K562 (cell line): ENCODE results near the gene BPHL. TPM values are rescaled to one million over a fixed set of nuclear protein-coding genes. Genes with fewer than 3 reads are reported as not detected.
A peak's percentile ranks its signal among the peaks of the same experiment; 100 is the strongest.

Experiments
- E2F6 ChIP-seq, 2 experiments: IDR thresholded peaks; 2 replicates each; pipeline ENCODE4 v1.6.1; 2011; ENCODE audit warnings: borderline replicate concordance in 1 of 2, control low read depth in 1 of 2, low read depth in 1 of 2, low read length in 1 of 2, mild to moderate bottlenecking in 1 of 2, mixed read lengths in 1 of 2, moderate library complexity in 1 of 2; ENCODE audit not compliant: insufficient read depth in 1 of 2, insufficient read length in 1 of 2, poor library complexity in 1 of 2, severe bottlenecking in 1 of 2; ENCODE audit errors: extremely low read depth in 1 of 2
- EP300 ChIP-seq: IDR thresholded peaks from 2 replicates; pipeline ENCODE4 v1.6.1; 2012; ENCODE audit warnings: low read length, improper control_type of control experiment
- HMGXB4 ChIP-seq: sonication (generic); formaldehyde crosslinking; IDR thresholded peaks from 2 replicates; pipeline ENCODE4 v1.8.1; 2023; ENCODE audit warnings: mild to moderate bottlenecking, missing genetic modification reagents
- HNRNPH1 ChIP-seq: fragments of 200-400 bp; formaldehyde crosslinking; optimal IDR thresholded peaks from 2 replicates; pipeline ENCODE3; 2017; ENCODE audit warnings: low read depth, mild to moderate bottlenecking, low read length, moderate library complexity
- MECOM ChIP-seq: fragments of 250-450 bp; sonication (Bioruptor Pico); IDR thresholded peaks from 2 replicates; pipeline ENCODE4 v1.8.0; 2022; ENCODE audit warnings: inconsistent platforms
- MTA1 ChIP-seq: fragments of 450-650 bp; IDR thresholded peaks from 2 replicates; pipeline ENCODE4 v1.6.1; 2017; ENCODE audit warnings: borderline replicate concordance
- NFE2L1 ChIP-seq: fragments of 450-650 bp; IDR thresholded peaks from 2 replicates; pipeline ENCODE4 v1.6.1; 2016; ENCODE audit warnings: missing genetic modification characterization, low read depth, mild to moderate bottlenecking, missing compliant biosample characterization, moderate library complexity, borderline replicate concordance
- ZKSCAN1 ChIP-seq: fragments of 150-350 bp; IDR thresholded peaks from 2 replicates; pipeline ENCODE4 v1.6.1; 2016; ENCODE audit warnings: low read depth, low read length
- ZNF197 ChIP-seq: fragments of 200-800 bp; sonication (Bioruptor generic); IDR thresholded peaks from 2 replicates; pipeline ENCODE4 v1.6.1; 2016; ENCODE audit warnings: low read depth, missing genetic modification characterization, missing compliant biosample characterization
- polyA plus RNA-seq, 8 experiments: library from polyadenylated mRNA; depleted of rRNA in 4 of 8; stranded (reverse) in 5 of 8; unstranded in 3 of 8; fragments of >200 nt; fragmentation: Nextera tagmentation in 2 of 8; fragmentation: Illumina TruSeq in 1 of 8; extraction: Ambion mirVana in 2 of 8; extraction: Trizol in 1 of 8; gene quantifications; 2 replicates each; pipeline versions ENCODE4 v1.2.1 to v1.2.3, GENCODE V29; 2011 to 2014; ENCODE audit warnings: inconsistent platforms in 1 of 8, missing spikeins in 1 of 8
- total RNA-seq, 7 experiments: library from RNA; depleted of rRNA in 6 of 7; stranded (reverse); fragments of >200 nt in 6 of 7; fragmentation: Illumina TruSeq in 2 of 7; extraction: Trizol in 2 of 7; gene quantifications; 2 replicates each; pipeline versions ENCODE4 v1.2.1 to v1.2.3, GENCODE V29; 2011 to 2021; ENCODE audit warnings: low replicate concordance in 1 of 7
- TF ChIP-seq, protein P1 (sequence below): sonication (generic); formaldehyde crosslinking; IDR thresholded peaks from 2 replicates; pipeline ENCODE4 v1.8.0; 2022; ENCODE audit warnings: mild to moderate bottlenecking, missing genetic modification reagents
- TF ChIP-seq, protein P2 (sequence below): fragments of 450-650 bp; IDR thresholded peaks from 2 replicates; pipeline ENCODE4 v1.6.1; 2018; ENCODE audit not compliant: partially characterized antibody
- TF ChIP-seq, protein P3 (sequence below): fragments of 250-450 bp; sonication (Bioruptor Pico); IDR thresholded peaks from 2 replicates; pipeline ENCODE4 v1.8.0; 2022; ENCODE audit warnings: inconsistent platforms, mild to moderate bottlenecking, moderate library complexity, borderline replicate concordance

The BPHL gene
- total and polyA plus RNA-seq, 9 of the 15 experiments (the other 6 are each of a cell fraction or from before 2014, with no cell fraction given), result 3.5 to 17.4 (median 8.2) TPM

DNA sequence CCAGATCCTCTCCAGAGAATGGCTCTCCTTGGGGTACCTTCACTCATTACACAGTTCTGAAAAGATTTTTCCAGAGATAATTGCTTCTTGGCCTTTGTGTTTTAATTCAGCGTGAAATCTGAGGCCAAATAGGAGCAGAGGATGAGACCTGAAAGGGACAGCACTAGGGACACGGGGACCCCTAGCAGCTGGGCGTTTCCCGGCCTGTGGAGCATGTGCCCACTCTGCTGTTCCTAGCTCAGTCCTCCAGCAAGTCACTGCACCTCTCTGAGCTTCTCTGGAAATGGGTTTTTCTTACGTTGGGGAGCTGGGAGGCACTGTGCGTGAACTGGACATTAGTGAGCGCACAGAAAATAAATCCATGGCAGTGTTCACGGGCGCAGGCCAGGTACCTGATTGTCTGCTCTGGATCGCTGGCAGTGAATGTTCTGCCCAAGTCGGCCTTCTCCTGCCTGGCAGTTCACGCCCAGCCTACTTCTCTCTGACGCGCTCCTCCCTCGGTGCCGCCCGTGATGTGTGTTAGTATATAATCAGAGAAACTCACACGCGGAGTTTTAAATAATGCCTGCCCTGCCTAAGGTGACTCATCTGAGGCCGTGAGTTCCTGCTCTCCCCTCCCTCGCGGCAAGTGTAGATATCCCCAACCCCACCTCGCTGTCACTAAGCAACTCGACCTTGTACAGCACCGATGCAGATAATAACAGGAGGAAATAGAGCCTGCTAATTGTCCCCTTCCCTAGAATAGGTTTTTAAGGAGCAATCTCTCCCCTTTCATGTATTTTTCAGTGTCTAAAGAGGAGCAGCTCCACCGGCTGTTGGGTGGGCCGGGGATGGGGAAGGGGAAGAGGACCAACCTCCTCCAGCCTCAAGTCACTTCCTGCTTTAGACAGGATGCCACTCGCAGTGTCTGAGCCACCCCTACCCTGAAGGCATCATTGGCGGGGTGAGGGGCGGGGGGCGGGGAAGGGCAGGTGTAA, 41.6 kb downstream of the BPHL start (continued):
- TF ChIP-seq E2F6 (IDR thresholded peaks at IDR 0.05; ENCODE audit: borderline replicate concordance in 1 of 2, extremely low read depth in 1 of 2, insufficient read depth in 1 of 2, insufficient read length in 1 of 2, low read depth in 1 of 2, low read length in 1 of 2, poor library complexity in 1 of 2, severe bottlenecking in 1 of 2), result peak in 1 of 2 experiments; percentile 51
- no peak for TF ChIP-seq NFE2L1 (tag)
- TF ChIP-seq HNRNPH1, result no peak
- peak; percentile 76 for TF ChIP-seq EP300
- no peak for TF ChIP-seq ZNF197 (CRISPR knock-in tag)
- TF ChIP-seq MECOM (CRISPR knock-in tag), result no peak
- TF ChIP-seq, protein P1, sequence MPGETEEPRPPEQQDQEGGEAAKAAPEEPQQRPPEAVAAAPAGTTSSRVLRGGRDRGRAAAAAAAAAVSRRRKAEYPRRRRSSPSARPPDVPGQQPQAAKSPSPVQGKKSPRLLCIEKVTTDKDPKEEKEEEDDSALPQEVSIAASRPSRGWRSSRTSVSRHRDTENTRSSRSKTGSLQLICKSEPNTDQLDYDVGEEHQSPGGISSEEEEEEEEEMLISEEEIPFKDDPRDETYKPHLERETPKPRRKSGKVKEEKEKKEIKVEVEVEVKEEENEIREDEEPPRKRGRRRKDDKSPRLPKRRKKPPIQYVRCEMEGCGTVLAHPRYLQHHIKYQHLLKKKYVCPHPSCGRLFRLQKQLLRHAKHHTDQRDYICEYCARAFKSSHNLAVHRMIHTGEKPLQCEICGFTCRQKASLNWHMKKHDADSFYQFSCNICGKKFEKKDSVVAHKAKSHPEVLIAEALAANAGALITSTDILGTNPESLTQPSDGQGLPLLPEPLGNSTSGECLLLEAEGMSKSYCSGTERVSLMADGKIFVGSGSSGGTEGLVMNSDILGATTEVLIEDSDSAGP (CRISPR knock-in tag), result no peak
- TF ChIP-seq, protein P2, sequence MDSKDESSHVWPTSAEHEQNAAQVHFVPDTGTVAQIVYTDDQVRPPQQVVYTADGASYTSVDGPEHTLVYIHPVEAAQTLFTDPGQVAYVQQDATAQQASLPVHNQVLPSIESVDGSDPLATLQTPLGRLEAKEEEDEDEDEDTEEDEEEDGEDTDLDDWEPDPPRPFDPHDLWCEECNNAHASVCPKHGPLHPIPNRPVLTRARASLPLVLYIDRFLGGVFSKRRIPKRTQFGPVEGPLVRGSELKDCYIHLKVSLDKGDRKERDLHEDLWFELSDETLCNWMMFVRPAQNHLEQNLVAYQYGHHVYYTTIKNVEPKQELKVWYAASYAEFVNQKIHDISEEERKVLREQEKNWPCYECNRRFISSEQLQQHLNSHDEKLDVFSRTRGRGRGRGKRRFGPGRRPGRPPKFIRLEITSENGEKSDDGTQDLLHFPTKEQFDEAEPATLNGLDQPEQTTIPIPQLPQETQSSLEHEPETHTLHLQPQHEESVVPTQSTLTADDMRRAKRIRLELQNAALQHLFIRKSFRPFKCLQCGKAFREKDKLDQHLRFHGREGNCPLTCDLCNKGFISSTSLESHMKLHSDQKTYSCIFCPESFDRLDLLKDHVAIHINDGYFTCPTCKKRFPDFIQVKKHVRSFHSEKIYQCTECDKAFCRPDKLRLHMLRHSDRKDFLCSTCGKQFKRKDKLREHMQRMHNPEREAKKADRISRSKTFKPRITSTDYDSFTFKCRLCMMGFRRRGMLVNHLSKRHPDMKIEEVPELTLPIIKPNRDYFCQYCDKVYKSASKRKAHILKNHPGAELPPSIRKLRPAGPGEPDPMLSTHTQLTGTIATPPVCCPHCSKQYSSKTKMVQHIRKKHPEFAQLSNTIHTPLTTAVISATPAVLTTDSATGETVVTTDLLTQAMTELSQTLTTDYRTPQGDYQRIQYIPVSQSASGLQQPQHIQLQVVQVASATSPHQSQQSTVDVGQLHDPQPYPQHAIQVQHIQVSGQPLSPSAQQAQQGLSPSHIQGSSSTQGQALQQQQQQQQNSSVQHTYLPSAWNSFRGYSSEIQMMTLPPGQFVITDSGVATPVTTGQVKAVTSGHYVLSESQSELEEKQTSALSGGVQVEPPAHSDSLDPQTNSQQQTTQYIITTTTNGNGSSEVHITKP, result peak; percentile 60
- TF ChIP-seq ZKSCAN1, result no peak
- TF ChIP-seq, protein P3, sequence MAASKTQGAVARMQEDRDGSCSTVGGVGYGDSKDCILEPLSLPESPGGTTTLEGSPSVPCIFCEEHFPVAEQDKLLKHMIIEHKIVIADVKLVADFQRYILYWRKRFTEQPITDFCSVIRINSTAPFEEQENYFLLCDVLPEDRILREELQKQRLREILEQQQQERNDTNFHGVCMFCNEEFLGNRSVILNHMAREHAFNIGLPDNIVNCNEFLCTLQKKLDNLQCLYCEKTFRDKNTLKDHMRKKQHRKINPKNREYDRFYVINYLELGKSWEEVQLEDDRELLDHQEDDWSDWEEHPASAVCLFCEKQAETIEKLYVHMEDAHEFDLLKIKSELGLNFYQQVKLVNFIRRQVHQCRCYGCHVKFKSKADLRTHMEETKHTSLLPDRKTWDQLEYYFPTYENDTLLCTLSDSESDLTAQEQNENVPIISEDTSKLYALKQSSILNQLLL (CRISPR knock-in tag), result no peak
- TF ChIP-seq HMGXB4, result no peak
- TF ChIP-seq MTA1, result peak; percentile 52; the same call in 1 of the 2 replicates
